C4-2B (cell line): ENCODE measurements around the gene MTMR8.
A peak's percentile ranks its signal among the peaks of the same experiment; 100 is the strongest.
"Not testable (repeated sequence)": the region's sequence is repeated elsewhere in the genome, so short reads cannot be mapped to it uniquely, and the experiment has no call there.

Experiments
- H3K27ac ChIP-seq: fragments of 450-650 bp; 2 replicates; pipeline ENCODE4 v1.5.1; 2017
- CTCF ChIP-seq: fragments of 450-650 bp; conservative IDR thresholded peaks from 2 replicates; pipeline ENCODE4 v1.5.1; 2017; ENCODE audit warnings: mild to moderate bottlenecking
- ZFX ChIP-seq: fragments of 450-650 bp; IDR thresholded peaks from 2 replicates; pipeline ENCODE4 v1.6.1; 2017

Gene MTMR8

GRCh38 chrX:64394874-64395567 lies at the start of gene MTMR8:
Gene MTMR8 (minus strand): TSS chrX:64395452. CDS start chrX:64395363, 89 bp downstream.
- peak within 1 kb of the TSS; percentile 49; the same call in 1 of the 2 replicates for H3K27ac ChIP-seq
- TF ChIP-seq CTCF (no peak), ZFX (no peak)

GRCh38 chrX:64439551-64439950 lies 44.3 kb upstream of the MTMR8 start:
- no peak overlapping the region for H3K27ac ChIP-seq

GRCh38 chrX:64437665-64438064 lies 42.4 kb upstream of the MTMR8 start:
- TF ChIP-seq ZFX (no peak), CTCF (no peak)
- H3K27ac ChIP-seq = no peak overlapping the region

More at GRCh38 chrX:64439551-64439950, 44.3 kb upstream of the MTMR8 start:
- TF ChIP-seq CTCF (no peak), ZFX (no peak)

- TF ChIP-seq ZFX (no peak), CTCF (no peak)
- no peak overlapping the region for H3K27ac ChIP-seq
Observed at GRCh38 chrX:64437218-64437617, 42.0 kb upstream of the MTMR8 start.

GRCh38 chrX:64428371-64428770 lies 33.1 kb upstream of the MTMR8 start:
- TF ChIP-seq CTCF (no peak), ZFX (no peak)
- H3K27ac ChIP-seq = no peak overlapping the region

- TF ChIP-seq CTCF (no peak), ZFX (no peak)
- no peak overlapping the region for H3K27ac ChIP-seq
Observed at GRCh38 chrX:64427787-64428186, 32.5 kb upstream of the MTMR8 start.

- no peak overlapping the region for H3K27ac ChIP-seq
Observed at GRCh38 chrX:64427281-64427680, 32.0 kb upstream of the MTMR8 start.

GRCh38 chrX:64409730-64410129 lies 14.5 kb upstream of the MTMR8 start:
- H3K27ac ChIP-seq = not testable (repeated sequence)

More at GRCh38 chrX:64427281-64427680, 32.0 kb upstream of the MTMR8 start:
- TF ChIP-seq CTCF (no peak), ZFX (no peak)
